Transverse colon (tissue), 4 donors: ENCODE results near the gene HEXD. TPM values are rescaled to one million over a fixed set of nuclear protein-coding genes. Genes with fewer than 3 reads are reported as not detected.

Experiments
- DNase-seq: peaks from one replicate; pipeline ENCODE4 v3.0.0-alpha.2; 2019
- H3K27ac ChIP-seq, 4 donors: fragments of 200-600 bp; sonication (generic); 2 replicates each; pipeline ENCODE4 v1.5.1; 2016 to 2018; ENCODE audit warnings: inconsistent platforms in 4 of 4
- H3K27me3 ChIP-seq: fragments of 200-600 bp; sonication (generic); 2 replicates; pipeline ENCODE4 v1.5.1; 2017; ENCODE audit warnings: inconsistent platforms
- H3K36me3 ChIP-seq, 4 donors: fragments of 200-600 bp; sonication (generic); 2 replicates each; pipeline ENCODE4 v1.5.1; 2017 to 2019; ENCODE audit warnings: inconsistent platforms in 4 of 4
- H3K4me1 ChIP-seq, 4 donors: fragments of 200-600 bp; sonication (generic); 2 replicates each; pipeline ENCODE4 v1.5.1; 2017 to 2020; ENCODE audit warnings: inconsistent platforms in 4 of 4
- H3K4me3 ChIP-seq, 4 donors: fragments of 200-600 bp; sonication (generic); 1 replicate in 1 of 4; 2 replicates in 3 of 4; pipeline versions ENCODE4 v1.5.1 to v1.6.1; 2017 to 2019; ENCODE audit warnings: inconsistent platforms in 4 of 4
- H3K9me3 ChIP-seq, 2 donors: fragments of 200-600 bp; sonication (generic); 2 replicates each; pipeline ENCODE4 v1.5.1; 2017 to 2019; ENCODE audit warnings: inconsistent platforms in 2 of 2
- CTCF ChIP-seq, 5 experiments: fragments of 200-600 bp in 3 of 5; fragments of 450-650 bp in 2 of 5; sonication (generic) in 3 of 5; IDR thresholded peaks; 1 replicate in 2 of 5; 2 replicates in 3 of 5; pipeline ENCODE4 v1.5.1; 2016 to 2017; ENCODE audit warnings: antibody characterized with exemption in 5 of 5, inconsistent platforms in 3 of 5, mild to moderate bottlenecking in 2 of 5, moderate library complexity in 1 of 5
- EP300 ChIP-seq: sonication (generic); formaldehyde crosslinking; IDR thresholded peaks from one replicate; pipeline ENCODE4 v1.6.1; 2017; ENCODE audit warnings: antibody characterized with exemption, low read depth
- POLR2A ChIP-seq: fragments of 450-650 bp; IDR thresholded peaks from one replicate; pipeline ENCODE4 v1.6.1; 2016; ENCODE audit warnings: antibody characterized with exemption, mild to moderate bottlenecking, moderate library complexity
- POLR2AphosphoS5 ChIP-seq, 3 donors: sonication (generic); formaldehyde crosslinking; IDR thresholded peaks; one replicate each; pipeline ENCODE4 v1.6.1; 2016; ENCODE audit warnings: antibody characterized with exemption in 3 of 3
- WGBS, 2 donors: methylation state at CpG; one replicate each; pipeline ENCODE4 v1.1.5; 2018; ENCODE audit warnings: low coverage in 1 of 2; 5-methylcytosine and 5-hydroxymethylcytosine counted together
- in situ Hi-C, 4 donors: fragments of 200-750 bp; cut with MboI; loops; one replicate each; pipeline versions ENCODE4 v1.15.0 to v1.15.1; 2017; ENCODE audit warnings: low sequenced_read_pairs in 3 of 4, low pct_ligation_motif_present in 1 of 4, low pct_unique_long_range_greater_than_20kb in 1 of 4
- intact Hi-C: fragments of 100-400 bp; cut with DNase I; formaldehyde crosslinking; loops from one replicate; pipeline ENCODE4 v1.15.1; 2023; ENCODE audit warnings: low total_unique reads
- total RNA-seq, 4 donors: library from RNA; depleted of rRNA; stranded (reverse); fragments of >200 nt; gene quantifications; one replicate each; pipeline ENCODE4 v1.1.0, GENCODE V29; 2016

HEXD gene
- total RNA-seq, 4 donors from 2014 or later = 45.5 to 258 (median 102) TPM

GRCh38 chr17:82394278-82394677 lies 23.9 kb upstream of the HEXD start:
- Histone ChIP-seq H3K9me3 (no peaks in the 10 kb centered on the region), H3K4me1 (no peaks in the 10 kb centered on the region), H3K36me3 (no peaks in the 10 kb centered on the region), H3K4me3 (no peak overlapping the region), H3K27me3 (no peaks in the 10 kb centered on the region), H3K27ac (no peak overlapping the region)
- 81% methylated on average over 12 of the region's 12 CpGs; no CpG with 5 or more reads in 1 of the 2 donors for WGBS, 2 donors
- intact Hi-C loops (no loop called here), in situ Hi-C loops (no loop called here)
- no peak for DNase-seq
- no peak for TF ChIP-seq EP300
- no peak for TF ChIP-seq CTCF (IDR thresholded peaks at IDR 0.05)
- no peak for TF ChIP-seq POLR2A
- TF ChIP-seq POLR2AphosphoS5 (IDR thresholded peaks at IDR 0.05) = no peak

GRCh38 chr17:82396601-82397435 lies 21.3 kb upstream of the HEXD start:
- no peak for TF ChIP-seq POLR2AphosphoS5 (IDR thresholded peaks at IDR 0.05)
- no peak for TF ChIP-seq POLR2A
- no peak for TF ChIP-seq EP300
- TF ChIP-seq CTCF (IDR thresholded peaks at IDR 0.05) = no peak
- DNase-seq = no peak
- Histone ChIP-seq H3K27me3 (no peaks in the 10 kb centered on the region), H3K36me3 (no peaks in the 10 kb centered on the region), H3K4me3 (no peak overlapping the region), H3K9me3 (no peaks in the 10 kb centered on the region), H3K27ac (no peak overlapping the region), H3K4me1 (peaks cover 0 to 7% (median 0%) of the 10 kb centered on the region in 4 donors)
- intact Hi-C loops (loop anchor here (1.0 kb wide), 1 partner anchor 45 kb away; no protein-coding TSS in a partner anchor), in situ Hi-C loops (no loop called here)
- 70 to 75% methylated on average over 2 to 19 of the region's 19 CpGs for WGBS, 2 donors

GRCh38 chr17:82397449-82398335 lies 20.5 kb upstream of the HEXD start:
- in situ Hi-C loops = no loop called here

More at GRCh38 chr17:82397449-82398335, 20.5 kb upstream of the HEXD start:
- no peaks in the 10 kb centered on the region for H3K27me3 ChIP-seq
- WGBS, 2 donors = 85% methylated on average over 38 of the region's 38 CpGs; no CpG with 5 or more reads in 1 of the 2 donors
- no peaks in the 10 kb centered on the region for H3K36me3 ChIP-seq
- intact Hi-C loops = no loop called here
- DNase-seq = peak; percentile 31
- no peak overlapping the region for H3K27ac ChIP-seq
- H3K4me3 ChIP-seq = no peak overlapping the region
- H3K9me3 ChIP-seq = no peaks in the 10 kb centered on the region
- H3K4me1 ChIP-seq = peaks cover 0 to 7% (median 0%) of the 10 kb centered on the region in 4 donors
- no peak for TF ChIP-seq POLR2AphosphoS5 (IDR thresholded peaks at IDR 0.05)
- TF ChIP-seq POLR2A = no peak
- no peak for TF ChIP-seq EP300
- no peak for TF ChIP-seq CTCF (IDR thresholded peaks at IDR 0.05)
